HPDE6-E6E7 (cell line): ENCODE results near the gene SLC43A2.
"Not testable (repeated sequence)": the region's sequence is repeated elsewhere in the genome, so short reads cannot be mapped to it uniquely, and the experiment has no call there.

ENCODE experiments used
- DNase-seq: peaks from one replicate; pipeline ENCODE4 v3.0.0; 2011; ENCODE audit warnings: missing footprints; ENCODE audit errors: extremely low spot score

The SLC43A2 gene

DNA sequence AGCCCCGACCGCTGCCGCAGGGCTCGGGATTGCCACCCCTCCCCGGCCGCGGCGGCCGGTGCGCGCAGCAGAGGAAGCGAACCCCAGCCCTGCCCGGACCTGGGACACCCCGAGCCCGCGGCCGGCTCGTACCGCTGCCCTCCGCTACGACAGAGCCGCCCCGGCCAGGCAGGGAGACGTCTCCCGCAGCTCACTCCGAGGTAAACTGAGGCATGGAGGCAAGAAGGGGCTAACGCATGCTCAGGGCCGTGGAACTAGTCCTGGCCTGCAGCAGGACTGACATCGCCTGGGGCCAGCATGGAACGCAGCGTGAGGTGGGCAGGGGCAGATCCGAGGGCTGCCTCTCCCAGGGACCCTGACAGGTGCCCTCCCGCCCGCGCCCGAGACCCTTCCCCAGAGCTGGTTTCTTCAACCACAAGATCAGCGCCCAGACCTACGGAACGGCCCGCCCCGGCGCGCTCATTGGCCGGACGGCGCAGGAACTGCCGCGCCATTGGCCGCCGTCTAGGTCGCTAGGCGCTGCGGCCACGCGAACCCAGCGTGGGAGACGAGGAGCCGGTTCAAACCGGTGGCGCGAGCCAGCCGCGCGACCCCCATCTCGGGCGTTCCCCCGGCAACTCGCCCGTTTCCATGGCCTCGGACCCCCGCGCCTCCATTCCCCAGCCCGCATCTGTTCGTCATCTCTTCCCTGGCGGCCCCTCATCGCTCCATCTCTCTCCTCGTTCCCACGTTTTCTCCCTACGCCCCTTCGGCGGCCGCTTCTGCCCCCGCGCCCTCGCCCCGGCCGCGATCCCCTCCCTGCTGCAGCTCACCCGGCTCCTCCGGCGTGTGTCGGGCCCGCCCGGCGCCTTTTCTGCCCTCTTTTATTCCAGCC is at the start of gene SLC43A2:
TSS of gene SLC43A2 (minus strand) at position 853 of the 874 bp plus-strand sequence. CDS start 960 bp downstream, outside the sequence.
- peak; percentile 87 for DNase-seq

DNA sequence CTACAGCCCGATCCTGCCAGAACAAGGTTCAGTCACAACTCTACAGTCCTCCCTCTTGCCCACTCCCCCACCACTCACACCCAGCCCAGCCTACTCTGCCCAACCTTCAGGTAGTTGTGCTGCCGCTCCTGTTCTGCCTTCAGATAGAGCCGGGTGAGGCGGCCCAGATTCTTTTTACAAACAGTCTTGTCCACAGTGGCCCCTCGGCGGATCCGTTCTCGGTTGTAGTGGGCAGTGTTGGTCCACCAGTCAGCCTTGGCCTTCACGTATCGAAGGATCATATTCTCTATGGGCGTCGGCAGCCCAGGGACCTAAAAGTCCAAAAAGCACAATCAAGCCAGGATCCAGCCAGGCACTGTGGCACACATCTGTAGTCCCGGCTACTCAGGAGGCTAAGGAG is 47.8 kb upstream of the SLC43A2 start:
- DNase-seq: no peak

DNA sequence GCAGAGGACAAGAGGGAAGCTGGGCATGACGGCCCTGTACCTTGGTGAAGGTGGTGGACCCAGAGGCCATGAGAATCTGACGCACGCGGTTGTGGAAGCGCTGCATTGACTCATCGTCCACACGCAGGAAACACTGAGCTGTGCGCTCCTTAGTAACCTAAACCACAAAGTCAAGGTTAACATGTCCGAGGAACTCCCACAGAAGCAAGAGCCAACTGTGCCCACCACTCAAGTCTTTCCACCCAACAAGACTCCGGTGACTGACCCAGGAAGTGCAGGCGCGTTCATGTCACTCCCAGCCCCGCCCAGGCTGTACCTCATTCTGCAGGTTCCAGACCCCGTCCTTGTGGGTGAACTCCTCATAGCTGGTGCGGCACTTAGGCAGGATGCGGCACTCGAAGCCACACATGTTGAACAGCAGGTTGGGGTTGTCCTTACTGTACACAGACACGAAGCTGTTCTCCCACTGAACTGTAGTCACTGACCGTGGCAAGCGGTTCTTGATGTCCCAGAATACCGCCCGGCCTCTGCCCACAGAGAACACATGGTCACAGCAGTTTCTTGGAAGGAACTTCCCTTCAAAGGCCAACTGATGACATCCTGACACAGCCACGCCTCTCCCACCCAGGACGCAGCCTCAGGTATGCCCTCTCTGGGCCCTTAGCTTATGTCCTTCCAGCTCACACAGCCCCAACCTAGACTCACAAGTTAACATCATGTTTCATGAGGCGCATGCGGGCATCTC is 44.6 kb upstream of the SLC43A2 start:
- DNase-seq: no peak

DNA sequence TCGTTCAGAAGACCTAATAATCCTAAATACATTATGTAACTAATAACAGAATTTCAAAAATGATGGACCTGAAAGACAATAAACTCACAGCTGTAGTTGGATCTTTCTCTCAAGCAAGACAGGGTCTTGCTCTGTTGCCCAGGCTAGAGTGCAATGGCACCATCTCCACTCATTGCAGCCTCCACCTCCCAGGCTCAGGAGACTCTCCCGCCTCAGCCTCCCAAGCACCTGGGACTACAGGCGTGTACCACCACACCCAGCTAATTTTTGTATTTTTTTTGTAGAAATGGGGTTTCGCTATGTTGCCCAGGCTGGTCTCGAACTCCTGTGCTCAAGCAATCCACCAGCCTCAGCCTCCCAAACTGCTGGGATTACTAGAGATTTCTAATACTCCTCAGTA is 35.3 kb upstream of the SLC43A2 start:
- DNase-seq: not testable (repeated sequence)

DNA sequence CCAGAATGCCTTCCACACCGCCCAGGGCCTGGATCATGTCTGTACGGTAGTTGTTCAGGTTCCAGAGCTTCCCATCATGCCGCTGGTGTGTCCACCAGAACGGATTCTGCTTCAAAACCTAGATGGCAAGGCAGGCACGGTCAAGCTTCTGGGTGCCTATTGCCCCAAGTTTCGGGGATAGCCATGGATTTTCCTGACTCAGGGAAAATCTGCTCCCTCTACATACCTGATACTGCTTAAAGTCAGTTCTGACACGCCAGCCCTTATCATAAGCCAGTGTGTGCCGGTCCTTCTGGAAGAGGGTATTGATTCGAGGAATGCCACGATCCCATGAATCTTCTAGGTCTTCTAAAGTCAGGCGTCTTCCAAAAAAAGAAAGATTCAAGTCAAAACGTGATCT is 32.4 kb upstream of the SLC43A2 start:
- no peak for DNase-seq

DNA sequence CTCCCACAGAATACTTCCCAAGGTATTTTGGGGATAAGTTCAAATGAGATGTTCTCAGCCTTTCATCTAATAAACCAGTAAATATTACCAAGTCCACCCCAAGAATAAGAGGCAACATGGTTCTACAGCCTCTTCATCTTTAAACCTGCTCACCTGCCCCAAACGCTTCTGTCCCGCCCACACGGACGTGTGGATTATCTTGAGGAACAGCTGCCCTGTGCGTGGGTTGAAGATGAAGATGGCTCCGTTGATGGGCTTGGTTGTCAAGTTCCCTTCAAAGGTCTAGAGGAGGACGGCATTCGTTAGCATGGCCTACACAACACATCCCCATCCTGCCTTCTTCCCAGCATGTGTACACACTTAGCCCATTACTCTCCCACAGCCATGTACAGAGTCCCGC is 29.5 kb upstream of the SLC43A2 start:
- no peak for DNase-seq

DNA sequence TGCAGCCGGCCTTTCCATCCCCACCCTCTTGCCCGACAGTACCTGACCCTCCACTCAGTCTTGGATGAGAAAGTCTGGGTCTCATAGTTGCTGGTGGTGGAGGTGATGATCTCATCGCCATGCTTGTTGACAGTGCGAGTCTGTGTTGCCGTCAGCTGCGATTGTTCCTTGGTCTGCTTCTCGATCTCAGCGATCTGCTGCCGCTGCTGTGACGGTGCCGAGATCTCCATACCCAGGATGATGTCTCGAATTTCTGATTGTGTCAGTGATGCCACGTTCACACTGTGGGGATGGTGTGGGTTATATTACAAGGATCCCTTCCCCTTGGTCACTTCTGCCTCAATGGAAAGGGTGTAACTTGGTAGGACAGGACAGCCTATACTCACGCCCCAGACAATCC is 25.1 kb upstream of the SLC43A2 start:
- DNase-seq: no peak

DNA sequence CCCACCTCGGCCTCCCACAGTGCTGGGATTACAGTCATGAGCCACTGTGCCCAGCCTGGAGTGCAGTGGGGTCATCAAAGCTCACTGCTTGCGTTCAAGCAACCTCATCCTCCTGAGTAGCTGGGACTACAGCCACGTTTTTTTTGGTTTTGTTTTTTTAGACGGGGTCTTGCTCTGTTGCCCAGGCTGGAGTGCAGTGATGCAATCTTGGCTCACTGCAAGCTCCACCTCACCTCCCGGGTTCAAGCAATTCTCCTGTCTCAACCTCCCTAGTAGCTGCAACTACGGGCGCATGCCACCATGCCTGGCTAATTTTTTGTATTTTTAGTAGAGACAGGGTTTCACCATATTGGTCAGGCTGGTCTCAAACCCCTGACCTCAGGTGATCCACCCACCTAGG is 24.2 kb upstream of the SLC43A2 start:
- not testable (repeated sequence) for DNase-seq

DNA sequence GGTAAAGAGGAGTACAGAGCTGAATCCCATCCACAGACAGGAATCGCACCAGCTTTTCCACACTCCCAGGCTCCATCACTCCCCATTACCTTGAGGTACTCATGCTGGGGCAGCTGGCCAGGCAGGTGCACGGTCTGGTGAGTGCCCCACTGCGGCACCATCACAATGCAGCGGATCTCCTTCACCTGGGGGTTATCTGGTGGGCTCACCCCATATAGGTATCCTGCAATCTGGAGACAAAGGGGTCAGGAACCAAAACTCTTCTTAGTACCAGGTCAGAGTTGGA is 22.9 kb upstream of the SLC43A2 start:
- no peak for DNase-seq

DNA sequence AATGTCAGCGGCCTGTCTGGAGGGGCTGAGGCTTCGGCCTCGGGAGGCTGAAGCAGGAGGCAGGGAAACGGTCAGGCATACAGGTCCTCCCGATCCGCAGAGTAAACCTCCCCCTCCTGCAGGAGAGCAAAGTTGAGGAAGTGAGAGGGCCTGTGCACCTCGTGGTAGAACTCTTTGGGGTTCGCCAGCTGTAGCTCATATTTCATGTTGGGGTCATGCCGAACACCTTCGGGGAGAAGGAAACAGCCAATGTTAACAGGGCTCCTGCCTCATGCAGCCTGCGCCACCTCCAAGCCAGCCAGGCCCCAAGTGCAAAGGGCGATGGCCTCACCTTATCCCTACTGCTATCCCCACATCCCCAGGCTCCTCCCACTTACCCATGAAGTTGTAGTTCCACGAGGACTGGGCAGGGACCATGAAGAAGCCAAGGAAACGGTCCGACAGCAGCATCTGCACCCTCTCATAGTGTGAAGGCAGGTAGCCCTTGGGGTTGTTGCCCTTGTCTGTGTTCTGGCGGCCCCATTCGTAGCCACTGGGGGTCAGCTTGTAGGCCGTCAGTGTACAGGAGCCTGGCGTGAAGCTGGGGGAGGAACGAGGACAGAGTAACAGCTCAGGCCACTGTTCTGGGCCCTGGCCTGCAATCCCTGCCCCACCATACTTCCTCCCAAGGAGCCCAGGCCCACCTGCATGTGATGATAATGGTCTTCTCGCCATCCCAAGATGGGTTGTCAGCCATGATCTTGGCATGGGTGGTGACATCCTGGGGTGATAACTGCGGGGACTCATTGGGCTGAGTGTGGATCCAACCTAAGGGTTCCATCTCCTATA is 22.3 kb upstream of the SLC43A2 start:
- no peak for DNase-seq

DNA sequence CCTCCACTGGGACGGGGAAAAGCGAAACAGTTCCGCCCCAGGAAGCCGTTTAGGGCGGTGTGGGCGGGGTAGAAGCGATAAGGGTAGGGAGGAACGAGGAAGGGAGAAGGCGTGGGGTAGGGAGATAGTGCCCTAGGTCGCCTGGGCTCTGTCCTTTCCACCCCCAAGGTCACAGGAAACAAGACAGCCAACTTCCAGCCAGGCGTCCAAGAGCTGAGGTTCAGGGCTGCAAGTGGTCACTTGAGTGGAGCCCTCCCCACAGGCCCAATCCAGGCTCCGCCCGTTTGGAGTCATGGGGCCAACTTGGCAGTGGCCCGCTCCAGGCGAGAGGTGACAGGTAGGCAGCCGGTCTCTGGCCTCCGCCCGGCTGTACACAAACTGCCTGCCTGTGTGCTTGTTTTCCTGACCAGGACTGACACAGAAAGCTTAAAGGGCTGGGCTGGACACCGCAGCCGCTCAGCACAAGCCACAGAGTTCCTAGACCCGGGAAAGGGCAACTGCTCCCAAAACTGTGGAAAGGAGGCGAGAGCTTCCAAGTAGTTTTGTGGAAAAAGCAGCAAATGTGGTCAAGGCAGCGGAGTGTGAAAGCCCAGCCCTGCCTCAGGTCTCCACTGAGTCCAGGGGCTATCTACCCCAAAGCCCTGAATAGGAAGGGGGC is 21.3 kb upstream of the SLC43A2 start, which contains the start of gene RILP:
TSS of gene RILP (minus strand) at position 23 of the 658 bp plus-strand sequence. CDS start 62 bp downstream, outside the sequence.
- peak; percentile 69 for DNase-seq

DNA sequence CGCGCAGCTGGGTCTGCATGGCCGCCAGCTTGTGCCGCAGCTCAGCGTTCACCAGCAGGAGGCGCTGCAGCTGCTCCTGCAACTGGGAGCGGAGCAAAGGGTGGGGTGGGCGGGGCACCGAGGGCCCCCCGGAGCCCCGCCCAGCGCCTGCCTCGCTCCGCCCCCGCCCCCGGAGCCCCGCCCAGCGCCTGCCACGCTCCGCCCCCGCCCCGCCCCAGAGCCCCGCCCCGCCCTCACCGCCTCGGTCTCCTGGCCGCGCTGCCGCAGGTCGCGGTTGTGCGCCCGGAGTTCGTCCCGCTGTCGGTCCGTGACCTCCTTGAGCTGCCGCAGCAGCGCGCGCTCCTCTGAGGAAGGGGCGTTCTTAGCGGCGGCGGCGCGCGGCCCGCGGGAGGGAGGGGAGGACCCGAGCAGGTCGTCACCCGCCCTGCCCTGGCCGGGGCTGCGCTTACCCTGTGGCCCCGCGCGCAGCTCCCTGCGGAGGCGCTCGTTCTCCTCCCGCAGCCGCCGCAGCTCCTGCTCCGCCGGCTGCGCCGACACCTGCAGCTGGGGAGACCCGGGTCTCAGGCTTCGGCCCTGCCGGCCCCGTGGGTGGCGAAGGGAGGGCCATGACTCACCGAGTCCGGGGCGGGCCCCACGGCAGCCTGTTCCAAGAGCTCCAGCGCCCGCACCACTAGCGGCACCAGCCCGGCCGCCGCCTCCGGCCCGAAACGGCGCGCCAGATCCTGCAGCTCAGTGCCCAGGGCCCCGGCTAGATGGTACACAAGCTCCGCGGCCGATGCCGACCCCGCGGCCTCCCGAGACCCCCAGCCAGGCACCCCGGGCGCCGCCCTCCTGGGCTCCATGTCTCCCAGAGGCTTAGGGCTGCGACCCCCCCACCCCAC is 20.6 kb upstream of the SLC43A2 start:
- peak; percentile 89 for DNase-seq

DNA sequence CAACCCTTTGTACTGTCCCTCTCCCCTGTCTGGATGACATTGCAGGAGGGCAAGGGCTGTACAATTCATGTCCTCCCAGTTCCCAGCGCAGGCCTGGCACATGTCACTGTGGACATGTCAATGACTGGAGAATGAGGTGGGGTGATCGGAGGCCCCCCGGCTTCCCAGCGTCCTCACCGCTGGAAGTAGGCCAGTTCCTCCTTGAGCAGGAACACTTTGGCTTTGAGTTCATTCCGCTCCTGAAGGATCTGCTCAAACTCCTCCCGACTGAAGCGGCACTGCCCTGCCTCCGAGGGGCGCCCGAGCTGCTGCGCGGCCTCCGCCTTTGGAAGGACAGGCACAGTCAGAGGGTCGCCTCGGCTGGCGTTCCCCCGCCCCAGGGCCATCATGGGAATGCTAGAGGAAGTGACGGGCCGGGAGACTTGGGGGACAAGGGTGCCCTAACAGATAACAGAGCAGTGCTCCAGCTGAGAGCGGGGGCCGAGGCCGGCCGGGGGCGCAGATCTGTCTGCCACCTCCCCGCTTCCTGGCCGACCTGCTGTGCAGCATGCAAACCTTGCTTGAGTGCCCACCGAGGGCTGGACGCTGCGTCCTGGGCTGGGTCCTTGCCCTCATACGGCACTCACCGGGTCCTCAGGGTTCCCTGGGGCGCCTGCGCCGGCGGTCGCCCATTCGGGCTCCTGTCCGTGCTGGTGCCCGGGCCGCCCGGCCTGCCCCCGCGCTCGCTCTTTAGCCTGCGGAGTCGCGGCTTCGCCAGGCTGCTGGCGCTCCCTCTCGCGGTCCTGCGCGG is 19.7 kb upstream of the SLC43A2 start:
- no peak for DNase-seq

DNA sequence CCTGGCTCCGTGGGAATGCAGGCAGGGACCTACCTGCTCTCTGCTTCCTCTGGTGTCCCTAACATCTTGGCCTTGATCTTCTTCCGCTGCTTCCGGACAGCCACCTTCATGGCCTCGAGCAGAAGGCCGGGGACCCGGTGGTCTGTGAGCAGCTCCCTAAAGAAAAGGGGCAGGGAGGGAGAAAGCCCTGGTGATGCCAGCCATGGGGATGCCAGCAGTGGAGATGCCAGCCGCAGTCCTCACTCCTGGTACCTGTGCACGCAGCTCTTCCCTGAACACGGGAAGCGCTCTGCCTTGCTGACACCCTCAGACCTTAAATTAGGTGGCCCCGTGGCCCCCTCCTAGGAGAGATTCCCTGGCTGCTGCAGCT is 19.2 kb upstream of the SLC43A2 start:
- no peak for DNase-seq

DNA sequence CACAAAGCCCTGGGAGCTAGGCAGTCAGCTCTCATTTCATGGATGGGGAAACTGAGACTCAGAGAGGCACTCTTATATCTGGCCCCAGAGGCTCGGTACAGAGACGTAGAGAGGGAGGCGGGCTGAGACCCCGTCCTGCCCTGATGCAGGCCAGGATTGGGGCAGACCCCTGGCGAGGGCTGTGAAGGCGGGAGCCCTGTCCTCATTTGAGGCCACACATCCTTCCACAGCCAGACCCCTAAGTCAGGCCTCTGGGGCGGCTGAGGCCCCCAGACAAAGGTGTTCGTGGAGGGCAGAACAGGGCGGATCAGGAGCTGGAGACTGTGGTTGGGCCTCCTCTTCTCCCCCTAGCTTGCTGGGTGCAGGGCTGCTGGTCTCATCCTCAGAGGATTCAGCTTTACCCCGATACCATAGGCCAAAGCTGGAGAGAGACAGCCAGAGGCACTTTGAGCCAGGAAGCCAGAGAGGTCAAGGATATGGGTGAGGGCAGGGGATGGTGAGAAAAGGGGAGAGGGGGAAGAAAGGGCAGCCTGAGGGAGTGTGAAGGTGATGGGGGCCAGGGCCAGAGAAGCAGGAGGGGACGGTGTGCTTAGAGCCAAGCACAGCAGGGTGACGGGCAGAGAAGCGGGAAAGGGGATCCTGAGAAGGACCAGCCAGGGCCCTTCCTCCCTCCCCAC is 17.7 kb upstream of the SLC43A2 start:
- no peak for DNase-seq

DNA sequence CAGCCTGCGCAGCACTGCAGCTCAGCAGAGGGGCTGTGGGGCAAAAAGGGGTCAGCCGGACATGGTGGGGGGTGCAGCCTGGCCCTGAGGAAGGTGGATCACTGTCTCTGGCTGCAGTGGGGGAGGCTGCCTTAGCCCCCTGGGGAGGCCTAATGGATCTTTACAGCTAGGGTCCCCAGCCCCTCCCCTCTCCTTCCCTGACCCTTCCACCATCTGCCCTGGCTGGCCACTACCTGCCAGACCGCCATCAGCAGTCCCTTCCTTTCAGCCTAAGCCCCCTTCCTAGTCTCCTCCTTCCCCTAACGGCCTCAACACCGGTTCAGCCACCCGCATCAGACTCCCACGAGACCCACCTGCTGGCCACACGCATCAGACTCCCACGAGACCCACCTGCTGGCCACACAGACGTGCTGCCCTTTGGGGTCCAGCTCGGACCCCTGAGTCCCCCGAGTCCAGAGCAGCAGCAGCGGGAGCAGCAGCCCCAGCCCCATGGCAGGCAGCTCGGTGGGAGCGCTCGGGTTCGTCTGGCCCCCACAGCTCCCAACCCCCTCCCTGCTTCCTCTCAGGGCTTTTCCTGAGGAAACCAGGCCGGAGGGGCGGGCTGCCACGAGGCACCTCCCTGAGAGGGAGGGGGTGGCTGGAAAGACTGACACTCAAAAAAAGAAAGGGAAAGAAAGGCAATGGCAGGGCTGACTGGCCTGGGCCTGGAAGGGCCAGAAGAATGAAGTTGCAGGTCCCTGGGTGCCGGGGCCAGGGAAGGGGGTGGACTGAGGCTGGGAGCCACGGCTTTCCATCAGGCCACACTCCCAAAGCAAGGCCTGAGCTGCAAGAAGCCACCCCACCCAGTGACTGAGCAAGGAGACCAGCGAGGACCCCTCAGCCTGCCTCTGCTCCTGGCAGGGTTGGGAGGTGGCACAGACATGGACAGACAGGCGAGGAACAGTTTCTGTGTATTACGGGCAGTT is 16.9 kb upstream of the SLC43A2 start, which contains the start of gene SCARF1:
TSS of gene SCARF1 (minus strand) at position 526 of the 965 bp plus-strand sequence. CDS start at position 491, 35 bp downstream.
- no peak for DNase-seq

DNA sequence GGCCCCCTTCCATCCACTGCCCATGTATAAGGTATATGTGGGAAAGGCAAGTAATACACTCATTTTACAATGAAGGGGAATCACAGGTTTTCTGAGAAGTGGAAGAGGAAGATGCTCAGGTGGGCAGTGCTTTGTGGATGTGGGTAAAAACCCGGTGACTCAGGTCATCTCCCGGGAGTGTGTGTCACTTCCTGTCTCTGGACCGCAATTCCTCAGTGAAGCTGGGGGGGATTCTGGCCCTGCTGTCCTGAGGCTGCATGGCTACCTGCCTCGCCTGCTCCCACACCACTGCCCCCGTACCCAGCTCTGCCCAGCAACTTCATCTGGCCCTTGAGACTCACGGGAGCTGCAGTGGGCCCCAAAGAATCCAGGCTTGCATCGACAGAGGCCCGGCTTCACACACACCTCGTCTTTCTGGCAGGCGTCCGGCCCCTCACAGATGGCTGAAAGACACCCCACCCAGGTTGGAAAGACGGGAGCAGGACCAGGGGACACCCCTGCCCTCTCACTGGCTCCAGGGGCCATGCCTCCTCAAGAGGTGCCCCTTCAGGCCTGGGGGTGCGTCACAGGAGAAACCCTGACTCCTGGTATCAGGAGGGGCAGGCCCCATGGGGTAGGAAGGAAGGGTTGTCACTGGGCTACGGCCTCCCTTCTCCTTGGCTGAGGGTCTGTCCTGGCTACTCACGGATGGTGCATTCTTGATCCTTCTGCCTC is 16.0 kb upstream of the SLC43A2 start:
- no peak for DNase-seq
